Epithelial cell of proximal tubule (primary cell): ENCODE data around the gene IFNGR1. TPM values are rescaled to one million over a fixed set of nuclear protein-coding genes. Genes with fewer than 3 reads are reported as not detected.

Experiments used
- DNase-seq: peaks from one replicate; pipeline ENCODE4 v3.0.0-alpha.2; 2011; ENCODE audit warnings: low read depth
- H3K4me3 ChIP-seq: 2 replicates; pipeline ENCODE4 v1.5.1; 2011; ENCODE audit warnings: low read depth, mild to moderate bottlenecking, low read length
- CTCF ChIP-seq: conservative IDR thresholded peaks from 2 replicates; pipeline ENCODE4 v1.5.1; 2012; ENCODE audit warnings: low read depth, mild to moderate bottlenecking, low read length
- total RNA-seq: library from RNA; depleted of rRNA; stranded (reverse); fragments of >200 nt; gene quantifications from 2 replicates; pipeline ENCODE4 v1.2.3, GENCODE V29; 2015

Gene IFNGR1
- total RNA-seq, 1 donor from 2014 or later, result 27.2 TPM

GRCh38 chr6:137177611-137178010 lies 41.6 kb downstream of the IFNGR1 start:
- no peak for DNase-seq
- no peak overlapping the region for H3K4me3 ChIP-seq
- TF ChIP-seq CTCF, result no peak

GRCh38 chr6:137176729-137177128 lies 42.5 kb downstream of the IFNGR1 start:
- H3K4me3 ChIP-seq, result no peak overlapping the region
- TF ChIP-seq CTCF, result no peak
- DNase-seq, result no peak

- no peak overlapping the region for H3K4me3 ChIP-seq
- no peak for DNase-seq
- TF ChIP-seq CTCF, result no peak
Observed at GRCh38 chr6:137175868-137176245, 43.3 kb downstream of the IFNGR1 start.

GRCh38 chr6:137175157-137175867 lies 43.9 kb downstream of the IFNGR1 start:
- DNase-seq, result no peak
- H3K4me3 ChIP-seq, result no peak overlapping the region
- no peak for TF ChIP-seq CTCF

GRCh38 chr6:137173501-137173900 lies 45.7 kb downstream of the IFNGR1 start, which contains the start of gene IL22RA2:
Gene IL22RA2 (minus strand): TSS chr6:137173644. CDS start chr6:137161749, 11,895 bp downstream.
- no peak for DNase-seq

GRCh38 chr6:137172734-137173431 lies 46.3 kb downstream of the IFNGR1 start:
- DNase-seq, result no peak

More at GRCh38 chr6:137173501-137173900, 45.7 kb downstream of the IFNGR1 start, which contains the start of gene IL22RA2:
- TF ChIP-seq CTCF, result no peak
- no peak within 1 kb of the TSS for H3K4me3 ChIP-seq

More at GRCh38 chr6:137172734-137173431, 46.3 kb downstream of the IFNGR1 start:
- H3K4me3 ChIP-seq, result no peak overlapping the region
- TF ChIP-seq CTCF, result no peak
